GM12874 (cell line): Measurements from ENCODE around the gene IFNGR1.

ENCODE experiments used
- CTCF ChIP-seq: IDR thresholded peaks from 2 replicates; pipeline ENCODE4 v1.5.1; 2011; ENCODE audit warnings: low read depth, mild to moderate bottlenecking, control low read depth, low read length, moderate library complexity; ENCODE audit not compliant: insufficient read depth

The IFNGR1 gene

DNA sequence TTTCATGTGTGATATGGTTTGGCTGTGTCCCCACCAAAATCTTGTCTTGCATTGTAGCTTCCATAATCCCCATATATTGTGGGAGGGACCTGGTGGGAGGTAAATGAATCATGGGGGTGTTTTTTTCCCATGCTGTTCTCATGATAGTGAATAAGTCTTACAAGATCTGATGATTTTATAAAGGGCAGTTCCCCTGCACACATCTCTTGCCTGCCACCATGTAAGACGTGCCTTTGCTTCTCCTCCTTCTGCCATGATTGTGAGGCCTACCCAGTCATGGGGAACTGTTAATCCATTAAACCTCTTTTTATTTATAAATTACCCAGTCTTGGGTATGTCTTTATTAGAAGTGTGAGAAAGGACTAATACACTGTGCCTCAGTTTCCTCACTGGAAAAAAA is 41.6 kb downstream of the IFNGR1 start:
- TF ChIP-seq CTCF = no peak

GRCh38 chr6:137176729-137177128 is 42.5 kb downstream of the IFNGR1 start:
- TF ChIP-seq CTCF = no peak

GRCh38 chr6:137175868-137176245 is 43.3 kb downstream of the IFNGR1 start:
- TF ChIP-seq CTCF = no peak

- no peak for TF ChIP-seq CTCF
Measured at GRCh38 chr6:137175157-137175867, 43.9 kb downstream of the IFNGR1 start.

DNA sequence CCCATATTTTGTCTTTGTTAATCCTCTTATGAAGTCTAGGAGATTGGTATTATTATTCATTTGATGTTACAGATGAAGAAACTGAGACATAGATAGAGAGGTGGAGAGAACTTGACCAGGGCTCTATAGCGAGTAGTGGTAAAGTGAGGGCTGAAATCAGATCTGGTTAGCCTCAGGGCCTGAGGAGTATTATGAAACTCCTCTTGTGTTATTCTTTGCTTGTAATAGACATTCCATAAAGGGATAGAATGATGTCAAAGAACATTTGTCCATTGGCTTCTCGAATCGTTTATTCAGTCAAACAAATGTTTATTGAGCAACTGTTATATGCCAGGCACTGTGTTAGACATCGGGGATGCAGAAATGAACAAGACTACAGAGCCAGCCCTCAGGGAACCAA is 45.7 kb downstream of the IFNGR1 start, which contains the start of gene IL22RA2:
Gene IL22RA2 (minus strand): TSS at position 144 of the 400 bp plus-strand sequence. CDS start 11,895 bp downstream, outside the sequence.
- no peak for TF ChIP-seq CTCF

- TF ChIP-seq CTCF = no peak
Measured at GRCh38 chr6:137172734-137173431, 46.3 kb downstream of the IFNGR1 start.

DNA sequence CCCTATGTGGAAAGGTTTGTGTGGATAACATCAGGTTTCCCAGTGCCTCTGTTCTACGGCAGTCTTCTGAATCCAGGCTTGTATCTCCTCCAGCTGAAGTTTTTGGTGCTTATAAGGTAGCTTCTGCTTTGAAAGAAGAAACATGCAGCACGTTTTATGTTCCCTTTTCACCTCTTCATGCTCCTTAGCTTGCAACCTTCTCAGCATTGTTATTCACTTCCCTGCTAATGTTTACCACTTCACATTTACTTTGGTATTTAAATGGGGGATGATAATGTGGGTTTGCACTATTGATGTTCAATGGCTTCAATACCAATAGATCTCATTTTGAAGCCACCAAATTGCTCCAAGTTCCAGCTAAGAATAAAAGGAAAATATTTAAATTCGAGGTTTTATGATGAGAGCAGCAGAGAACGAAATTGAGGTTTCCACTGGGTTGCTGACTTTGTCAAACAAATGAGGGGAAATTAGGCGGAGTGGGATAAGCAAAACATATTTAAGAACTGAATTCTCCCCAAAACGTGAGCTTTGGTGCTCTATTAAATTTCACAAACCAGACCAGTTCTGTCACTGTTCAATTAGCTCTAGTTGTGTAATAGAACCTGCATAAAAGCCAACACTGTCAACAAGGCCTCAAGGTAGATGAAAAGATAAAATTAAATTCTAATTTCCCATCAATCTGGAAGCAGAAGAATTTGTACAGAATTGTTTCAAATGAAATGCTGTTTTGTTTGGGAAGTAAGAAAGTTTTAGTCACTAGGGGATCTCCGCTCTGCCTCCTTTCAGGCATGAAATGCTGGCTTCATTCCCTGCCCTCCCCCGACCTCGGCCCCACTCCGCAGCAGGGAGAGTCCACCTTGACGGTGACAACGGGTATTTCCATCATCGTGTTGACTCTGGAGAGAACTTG is 47.1 kb downstream of the IFNGR1 start:
- TF ChIP-seq CTCF = no peak
